NOMO-1 (cell line): ENCODE measurements around the gene EMC8.

Experiments used
- DNase-seq, 2 experiments: peaks; one replicate each; lab custom pipeline; 2025; ENCODE audit not compliant: unreplicated experiment in 2 of 2; lab: John Stamatoyannopoulos, UW

The EMC8 gene

GRCh38 chr16:85735225-85735635, 64.1 kb downstream of the EMC8 start:
- DNase-seq = peak; percentile 44 to 47

GRCh38 chr16:85734311-85735017, 64.9 kb downstream of the EMC8 start:
- no peak for DNase-seq

- peak; percentile 37 to 60 for DNase-seq
Observed at GRCh38 chr16:85733839-85734170, 65.5 kb downstream of the EMC8 start.

- peak; percentile 67 to 93 for DNase-seq
Observed at GRCh38 chr16:85733155-85733838, 66.0 kb downstream of the EMC8 start.

GRCh38 chr16:85731179-85731578, 68.2 kb downstream of the EMC8 start:
- no peak for DNase-seq

GRCh38 chr16:85730186-85730465, 69.2 kb downstream of the EMC8 start:
- DNase-seq = peak; percentile 32 to 68

GRCh38 chr16:85729452-85730185, 69.7 kb downstream of the EMC8 start:
- DNase-seq = no peak

GRCh38 chr16:85728879-85729278, 70.5 kb downstream of the EMC8 start:
- no peak for DNase-seq
